Fibroblast of pulmonary artery (primary cell): ENCODE data around the gene GALNT12.

Source experiments
- DNase-seq: peaks from one replicate; pipeline ENCODE4 v3.0.0-alpha.2; 2010; ENCODE audit warnings: low read depth
- H3K4me3 ChIP-seq: replicated peaks from 2 replicates; pipeline ENCODE4 v1.5.1; 2011; ENCODE audit warnings: low read depth, mild to moderate bottlenecking, control low read depth, low read length, moderate library complexity
- TF ChIP-seq, protein P1 (sequence below): IDR thresholded peaks from 2 replicates; pipeline ENCODE4 v1.5.1; 2011; ENCODE audit warnings: mild to moderate bottlenecking, control low read depth, low read length, inconsistent platforms; ENCODE audit errors: missing control alignments

Gene GALNT12

GRCh38 chr9:98854266-98854665 lies 46.8 kb downstream of the GALNT12 start:
- TF ChIP-seq, protein P1, sequence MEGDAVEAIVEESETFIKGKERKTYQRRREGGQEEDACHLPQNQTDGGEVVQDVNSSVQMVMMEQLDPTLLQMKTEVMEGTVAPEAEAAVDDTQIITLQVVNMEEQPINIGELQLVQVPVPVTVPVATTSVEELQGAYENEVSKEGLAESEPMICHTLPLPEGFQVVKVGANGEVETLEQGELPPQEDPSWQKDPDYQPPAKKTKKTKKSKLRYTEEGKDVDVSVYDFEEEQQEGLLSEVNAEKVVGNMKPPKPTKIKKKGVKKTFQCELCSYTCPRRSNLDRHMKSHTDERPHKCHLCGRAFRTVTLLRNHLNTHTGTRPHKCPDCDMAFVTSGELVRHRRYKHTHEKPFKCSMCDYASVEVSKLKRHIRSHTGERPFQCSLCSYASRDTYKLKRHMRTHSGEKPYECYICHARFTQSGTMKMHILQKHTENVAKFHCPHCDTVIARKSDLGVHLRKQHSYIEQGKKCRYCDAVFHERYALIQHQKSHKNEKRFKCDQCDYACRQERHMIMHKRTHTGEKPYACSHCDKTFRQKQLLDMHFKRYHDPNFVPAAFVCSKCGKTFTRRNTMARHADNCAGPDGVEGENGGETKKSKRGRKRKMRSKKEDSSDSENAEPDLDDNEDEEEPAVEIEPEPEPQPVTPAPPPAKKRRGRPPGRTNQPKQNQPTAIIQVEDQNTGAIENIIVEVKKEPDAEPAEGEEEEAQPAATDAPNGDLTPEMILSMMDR, result no peak
- no peak for DNase-seq
- H3K4me3 ChIP-seq, result no peak overlapping the region

- H3K4me3 ChIP-seq, result no peak overlapping the region
- no peak for DNase-seq
- TF ChIP-seq, protein P1, result no peak
Observed at GRCh38 chr9:98855592-98855991, 48.1 kb downstream of the GALNT12 start.

GRCh38 chr9:98856982-98857381 lies 49.5 kb downstream of the GALNT12 start:
- TF ChIP-seq, protein P1, result no peak
- no peak overlapping the region for H3K4me3 ChIP-seq
- DNase-seq, result peak; percentile 48

GRCh38 chr9:98859941-98860340 lies 52.5 kb downstream of the GALNT12 start:
- TF ChIP-seq, protein P1, result no peak
- no peak overlapping the region for H3K4me3 ChIP-seq
- no peak for DNase-seq

GRCh38 chr9:98860871-98861293 lies 53.4 kb downstream of the GALNT12 start:
- TF ChIP-seq, protein P1, result peak; percentile 61
- H3K4me3 ChIP-seq, result no peak overlapping the region
- DNase-seq, result peak; percentile 90

GRCh38 chr9:98861781-98862504 lies 54.5 kb downstream of the GALNT12 start:
- TF ChIP-seq, protein P1, result no peak
- peak; percentile 55 for DNase-seq
- no peak overlapping the region for H3K4me3 ChIP-seq

DNA sequence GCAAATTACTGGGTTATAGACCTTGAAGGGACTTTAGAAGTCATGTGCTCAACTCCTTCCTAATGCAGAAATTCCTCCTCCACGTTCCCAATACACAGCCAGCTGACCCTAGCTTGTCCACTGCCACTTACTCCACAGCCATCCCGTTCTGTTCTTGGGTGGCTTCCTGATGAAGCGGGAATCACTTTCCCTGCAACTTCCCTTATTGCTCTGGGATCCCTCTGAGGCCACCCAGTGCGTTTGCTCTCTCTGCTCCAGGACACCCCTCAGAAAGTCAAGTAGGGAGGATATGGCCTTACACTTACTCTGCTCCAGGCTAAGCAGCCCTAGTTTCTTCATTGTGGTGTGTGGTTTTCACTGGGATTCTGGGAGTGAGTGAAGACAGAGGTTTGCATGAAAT lies 55.5 kb downstream of the GALNT12 start:
- no peak overlapping the region for H3K4me3 ChIP-seq
- DNase-seq, result no peak
- TF ChIP-seq, protein P1, result no peak
